Left ventricle myocardium inferior (tissue), 1 donor: ENCODE measurements around the gene GNA15. TPM values are rescaled to one million over a fixed set of nuclear protein-coding genes. Genes with fewer than 3 reads are reported as not detected.

Experiments
- DNase-seq: peaks from one replicate; pipeline ENCODE4 v3.0.0-alpha.2; 2020
- H3K27ac ChIP-seq: fragments of 200-600 bp; replicated peaks from 2 replicates; pipeline ENCODE4 v1.8.0; 2021
- H3K27me3 ChIP-seq: fragments of 200-600 bp; 2 replicates; pipeline ENCODE4 v1.8.0; 2021; ENCODE audit warnings: low read depth
- H3K36me3 ChIP-seq: fragments of 200-600 bp; 2 replicates; pipeline ENCODE4 v1.8.0; 2021
- H3K4me1 ChIP-seq: fragments of 200-600 bp; 2 replicates; pipeline ENCODE4 v1.8.0; 2021
- H3K4me3 ChIP-seq: fragments of 200-600 bp; 2 replicates; pipeline ENCODE4 v1.8.0; 2021; ENCODE audit warnings: mild to moderate bottlenecking, moderate library complexity
- H3K9me3 ChIP-seq: fragments of 200-600 bp; replicated peaks from 2 replicates; pipeline ENCODE4 v1.8.0; 2021
- CTCF ChIP-seq: fragments of 200-600 bp; IDR thresholded peaks from 2 replicates; pipeline ENCODE4 v1.8.0; 2021; ENCODE audit warnings: antibody characterized with exemption, mild to moderate bottlenecking, borderline replicate concordance
- intact Hi-C: fragments of 100-400 bp; cut with micrococcal nuclease; formaldehyde crosslinking; loops from one replicate; pipeline ENCODE4 v1.11.0; 2022
- total RNA-seq: library from RNA; stranded (reverse); fragmentation: NEBNext Ultra II Directional; extraction: Animal tissue kit (Norgen Biotek cat#: 25700); gene quantifications from one replicate; pipeline ENCODE4 v1.2.1, GENCODE V29; 2021
- donor health status: DM: no; HTN: yes; CAD: no; lungs with severe emphysema.

Gene GNA15
- total RNA-seq, 1 donor from 2014 or later: 1.2 TPM

GRCh38 chr19:3159565-3159964 is 23.7 kb downstream of the GNA15 start:
- Histone ChIP-seq H3K36me3 (no peaks in the 10 kb centered on the region), H3K27ac (no peak overlapping the region), H3K27me3 (no peaks in the 10 kb centered on the region), H3K4me1 (peaks cover 17% of the 10 kb centered on the region), H3K4me3 (no peak overlapping the region), H3K9me3 (peaks cover 9% of the 10 kb centered on the region)
- intact Hi-C loops: no loop called here
- no peak for TF ChIP-seq CTCF
- no peak for DNase-seq

- Histone ChIP-seq H3K4me1 (peaks cover 12% of the 10 kb centered on the region), H3K9me3 (peaks cover 9% of the 10 kb centered on the region), H3K27ac (no peak overlapping the region), H3K27me3 (no peaks in the 10 kb centered on the region), H3K4me3 (no peak overlapping the region), H3K36me3 (no peaks in the 10 kb centered on the region)
- DNase-seq: no peak
- no peak for TF ChIP-seq CTCF
- intact Hi-C loops: loop anchor here (10.0 kb wide), 1 partner anchor 205 kb away; no protein-coding TSS in a partner anchor
Measured at GRCh38 chr19:3160219-3160618, 24.4 kb downstream of the GNA15 start.

GRCh38 chr19:3161453-3161852 is 25.6 kb downstream of the GNA15 start:
- peaks cover 9% of the 10 kb centered on the region for H3K9me3 ChIP-seq
- no peak for DNase-seq
- no peaks in the 10 kb centered on the region for H3K36me3 ChIP-seq
- H3K4me3 ChIP-seq: no peak overlapping the region
- no peaks in the 10 kb centered on the region for H3K27me3 ChIP-seq
- peaks cover 5% of the 10 kb centered on the region for H3K4me1 ChIP-seq
- no peak overlapping the region for H3K27ac ChIP-seq
- TF ChIP-seq CTCF: no peak
- intact Hi-C loops: loop anchor here (10.0 kb wide), 1 partner anchor 207 kb away; no protein-coding TSS in a partner anchor

GRCh38 chr19:3162418-3163229 is 26.8 kb downstream of the GNA15 start:
- H3K4me1 ChIP-seq: peaks cover 5% of the 10 kb centered on the region
- H3K4me3 ChIP-seq: no peak overlapping the region
- H3K27me3 ChIP-seq: no peaks in the 10 kb centered on the region
- intact Hi-C loops: loop anchor here (10.0 kb wide), 1 partner anchor 208 kb away; no protein-coding TSS in a partner anchor
- peaks cover 9% of the 10 kb centered on the region for H3K9me3 ChIP-seq
- TF ChIP-seq CTCF: no peak
- no peaks in the 10 kb centered on the region for H3K36me3 ChIP-seq
- H3K27ac ChIP-seq: no peak overlapping the region
- no peak for DNase-seq

GRCh38 chr19:3163230-3163886 is 27.5 kb downstream of the GNA15 start:
- intact Hi-C loops: loop anchor here (10.0 kb wide), 1 partner anchor 209 kb away; no protein-coding TSS in a partner anchor
- H3K27me3 ChIP-seq: no peaks in the 10 kb centered on the region
- peaks cover 5% of the 10 kb centered on the region for H3K4me1 ChIP-seq

More at GRCh38 chr19:3163230-3163886, 27.5 kb downstream of the GNA15 start:
- no peaks in the 10 kb centered on the region for H3K36me3 ChIP-seq
- peak; percentile 99 for TF ChIP-seq CTCF
- peaks cover 9% of the 10 kb centered on the region for H3K9me3 ChIP-seq
- peak; percentile 53 for DNase-seq
- H3K27ac ChIP-seq: no peak overlapping the region
- H3K4me3 ChIP-seq: no peak overlapping the region
